Esophagus squamous epithelium (tissue), 4 donors: Measurements from ENCODE around the gene HORMAD2.

ENCODE experiments used
- CTCF ChIP-seq, 6 experiments: fragments of 450-650 bp in 4 of 6; fragments of 200-600 bp in 2 of 6; sonication (generic) in 2 of 6; IDR thresholded peaks; one replicate each; pipeline ENCODE4 v1.5.1; 2016 to 2019; ENCODE audit warnings: antibody characterized with exemption in 6 of 6, mild to moderate bottlenecking in 4 of 6, moderate library complexity in 4 of 6
- POLR2A ChIP-seq, 4 donors: fragments of 450-650 bp; IDR thresholded peaks; one replicate each; pipeline ENCODE4 v1.6.1; 2017; ENCODE audit warnings: antibody characterized with exemption in 4 of 4, mild to moderate bottlenecking in 4 of 4, moderate library complexity in 3 of 4

GRCh38 chr22:30038219-30038618, 42.0 kb upstream of the HORMAD2 start:
- no peak for TF ChIP-seq POLR2A (IDR thresholded peaks at IDR 0.05)
- TF ChIP-seq CTCF (IDR thresholded peaks at IDR 0.05), result no peak
